GM23248 (cell line): ENCODE measurements around the gene ACADS.

Experiments used
- EZH2 ChIP-seq: fragments of 200-600 bp; sonication (generic); IDR thresholded peaks from 2 replicates; pipeline ENCODE4 v1.6.1; 2018; ENCODE audit warnings: antibody characterized with exemption, mild to moderate bottlenecking; ENCODE audit not compliant: insufficient read depth, poor library complexity, severe bottlenecking
- EZH2phosphoT487 ChIP-seq: fragments of 200-600 bp; sonication (generic); IDR thresholded peaks from 2 replicates; pipeline ENCODE4 v1.6.1; 2018; ENCODE audit warnings: antibody characterized with exemption, moderate library complexity, mild to moderate bottlenecking, low read depth; ENCODE audit not compliant: insufficient read depth

GRCh38 chr12:120696626-120697025 is 29.0 kb upstream of the ACADS start:
- TF ChIP-seq EZH2, result no peak
- TF ChIP-seq EZH2phosphoT487, result no peak
